HepG2 (cell line): Measurements from ENCODE around the gene DRC3. TPM values are rescaled to one million over a fixed set of nuclear protein-coding genes. Genes with fewer than 3 reads are reported as not detected.

Experiments used
- ATAC-seq: fragments of 200-7000 bp; cut with Tn5 transposase; 3 replicates; pipeline ENCODE4 v1.9.1; 2020; ENCODE audit warnings: mild to moderate bottlenecking, moderate library complexity
- BruUV-seq: library from RNA; stranded (reverse); fragments of 400-500 nt; replicated peaks from 2 replicates; lab custom pipeline; 2021; lab: Mats Ljungman, UMichigan
- CTCF ChIA-PET: fragments of 300-600 bp; formaldehyde crosslinking; extraction: SDS; loops from one replicate; lab custom pipeline; 2021; ENCODE audit warnings: low total read pairs, inconsistent platforms, low intra/inter-chr PET ratio; lab: Yijun Ruan, JAX
- POLR2A ChIA-PET: fragments of 350-600 bp; sonication (Branson Sonifier 250); formaldehyde crosslinking; loops from one replicate; lab custom pipeline; 2020; ENCODE audit warnings: antibody characterized with exemption, inconsistent platforms; lab: Yijun Ruan, JAX
- DNase-seq: peaks from one replicate; pipeline ENCODE4 v3.0.0-alpha.2; 2015; ENCODE audit warnings: low spot score
- FAIRE-seq: peaks from 3 replicates; lab custom pipeline; 2011; peaks lifted over from hg19 to GRCh38; lab: Jason Lieb, UNC
- H2AFZ ChIP-seq: one replicate; pipeline ENCODE4 v1.6.1; 2011; ENCODE audit warnings: low read length, inconsistent platforms
- H3K27ac ChIP-seq: fragments of 300-600 bp; 3 replicates; pipeline ENCODE4 v1.8.0; 2011; ENCODE audit warnings: mixed run types, mild to moderate bottlenecking, mixed read lengths, low read length, inconsistent platforms; ENCODE audit not compliant: insufficient read depth; ENCODE audit errors: extremely low read length
- H3K27me3 ChIP-seq, 2 experiments: fragments of 200-600 bp in 1 of 2; 2 replicates in 1 of 2; 3 replicates in 1 of 2; pipeline versions ENCODE4 v1.6.0 to v1.8.0; 2011; ENCODE audit warnings: low read length in 2 of 2, mild to moderate bottlenecking in 2 of 2, moderate library complexity in 2 of 2, inconsistent platforms in 1 of 2; ENCODE audit not compliant: insufficient read depth in 2 of 2, control insufficient read depth in 1 of 2
- H3K36me3 ChIP-seq, 2 experiments: fragments of 200-600 bp in 1 of 2; replicated peaks in 1 of 2; 2 replicates in 1 of 2; 3 replicates in 1 of 2; pipeline versions ENCODE4 v1.5.1 to v1.8.0; 2011; ENCODE audit warnings: low read length in 2 of 2, inconsistent platforms in 1 of 2; ENCODE audit not compliant: insufficient read depth in 2 of 2, control insufficient read depth in 1 of 2
- H3K4me1 ChIP-seq: 2 replicates; pipeline ENCODE4 v1.5.1; 2012; ENCODE audit warnings: low read length, inconsistent platforms; ENCODE audit not compliant: insufficient read depth
- H3K4me2 ChIP-seq: 2 replicates; pipeline ENCODE4 v1.6.0; 2011; ENCODE audit warnings: low read depth, low read length, inconsistent platforms
- H3K4me3 ChIP-seq, 3 experiments: fragments of 200-600 bp in 1 of 3; sonication (generic), shearing (Covaris generic) in 1 of 3; replicated peaks in 1 of 3; 2 replicates each; pipeline ENCODE4 v1.5.1; 2011 to 2016; ENCODE audit warnings: low read length in 3 of 3, inconsistent platforms in 2 of 3, low read depth in 2 of 3, mild to moderate bottlenecking in 2 of 3, control low read depth in 1 of 3, mixed read lengths in 1 of 3; ENCODE audit not compliant: insufficient read depth in 1 of 3
- H3K79me2 ChIP-seq: one replicate; pipeline ENCODE4 v1.6.1; 2011; ENCODE audit warnings: low read length, inconsistent platforms; ENCODE audit not compliant: insufficient read depth
- H3K9ac ChIP-seq: 2 replicates; pipeline ENCODE4 v1.6.0; 2011; ENCODE audit warnings: mild to moderate bottlenecking, low read depth, low read length, inconsistent platforms; ENCODE audit not compliant: insufficient read depth
- H3K9me3 ChIP-seq: 2 replicates; pipeline ENCODE4 v1.5.1; 2012; ENCODE audit warnings: mild to moderate bottlenecking, low read length
- H4K20me1 ChIP-seq: 2 replicates; pipeline ENCODE4 v1.6.0; 2011; ENCODE audit warnings: inconsistent platforms, mild to moderate bottlenecking, low read length, moderate library complexity; ENCODE audit not compliant: insufficient read depth
- FOXJ3 ChIP-seq: sonication (generic); formaldehyde crosslinking; IDR thresholded peaks from 2 replicates; pipeline ENCODE4 v1.4.0; 2020; ENCODE audit warnings: missing genetic modification reagents, mild to moderate bottlenecking, borderline replicate concordance
- KDM6A ChIP-seq: IDR thresholded peaks from 2 replicates; pipeline ENCODE4 v1.6.1; 2016; ENCODE audit warnings: low read depth
- NFKBIZ ChIP-seq: IDR thresholded peaks from 2 replicates; pipeline ENCODE4 v1.6.1; 2018; ENCODE audit warnings: missing genetic modification reagents, missing compliant biosample characterization
- PAX8 ChIP-seq: sonication (generic); formaldehyde crosslinking; IDR thresholded peaks from 2 replicates; pipeline ENCODE4 v1.8.0; 2022; ENCODE audit warnings: mild to moderate bottlenecking, missing genetic modification reagents, borderline replicate concordance
- SRSF9 ChIP-seq: fragments of 200-400 bp; formaldehyde crosslinking; IDR thresholded peaks from 2 replicates; pipeline ENCODE4 v1.6.1; 2018; ENCODE audit warnings: borderline replicate concordance, mild to moderate bottlenecking, low read depth, low read length; ENCODE audit not compliant: insufficient read depth, poor library complexity, severe bottlenecking
- WIZ ChIP-seq: sonication (generic); formaldehyde crosslinking; IDR thresholded peaks from 2 replicates; pipeline ENCODE4 v1.5.1; 2020; ENCODE audit warnings: mild to moderate bottlenecking, missing genetic modification reagents
- ZEB1 ChIP-seq: IDR thresholded peaks from 2 replicates; pipeline ENCODE4 v1.6.1; 2012; ENCODE audit warnings: mild to moderate bottlenecking, low read depth, inconsistent platforms; ENCODE audit not compliant: insufficient replicate concordance
- ZFP82 ChIP-seq: sonication (generic); formaldehyde crosslinking; IDR thresholded peaks from 2 replicates; pipeline ENCODE4 v1.5.1; 2020; ENCODE audit warnings: mild to moderate bottlenecking, missing genetic modification reagents, borderline replicate concordance
- ZNF350 ChIP-seq: sonication (generic); formaldehyde crosslinking; IDR thresholded peaks from 2 replicates; pipeline ENCODE4 v1.4.0; 2020; ENCODE audit warnings: mild to moderate bottlenecking, low read depth, missing genetic modification reagents, borderline replicate concordance
- ZNF564 ChIP-seq: sonication (generic); formaldehyde crosslinking; IDR thresholded peaks from 2 replicates; pipeline ENCODE4 v1.8.1; 2023; ENCODE audit warnings: mild to moderate bottlenecking, missing genetic modification reagents
- ZNF761 ChIP-seq: sonication (generic); formaldehyde crosslinking; conservative IDR thresholded peaks from 2 replicates; pipeline ENCODE4 v1.4.0; 2020; ENCODE audit warnings: mild to moderate bottlenecking, missing genetic modification reagents
- ZNF768 ChIP-seq: sonication (generic); formaldehyde crosslinking; IDR thresholded peaks from 2 replicates; pipeline ENCODE4 v1.4.0; 2020; ENCODE audit warnings: missing genetic modification reagents
- WGBS: methylation state at CpG from one replicate; pipeline ENCODE4 v1.1.6; 2017; ENCODE audit warnings: low lambda C conversion rate; 5-methylcytosine and 5-hydroxymethylcytosine counted together
- in situ Hi-C: cut with HindIII; loops from 2 replicates; pipeline ENCODE4 v1.10.0; 2017; ENCODE audit warnings: low pct_unique_long_range_greater_than_20kb; ENCODE audit not compliant: extremely low pct_ligation_motif_present
- intact Hi-C: fragments of 100-400 bp; cut with micrococcal nuclease; formaldehyde crosslinking; loops from one replicate; pipeline ENCODE4 v1.10.0; 2022; ENCODE audit not compliant: unreplicated experiment
- polyA plus RNA-seq, 8 experiments: library from polyadenylated mRNA; depleted of rRNA in 3 of 8; stranded (reverse) in 7 of 8; unstranded in 1 of 8; fragments of >200 nt; fragmentation: Illumina TruSeq in 4 of 8; extraction: Trizol in 4 of 8; gene quantifications; 2 replicates each; pipeline versions ENCODE4 v1.2.1 to v1.2.3, GENCODE V29; 2011 to 2016; ENCODE audit warnings: low read depth in 4 of 8, missing spikeins in 1 of 8, mixed read lengths in 1 of 8; ENCODE audit not compliant: insufficient read depth in 1 of 8
- total RNA-seq, 5 experiments: library from RNA; depleted of rRNA; stranded (reverse); fragments of >200 nt; fragmentation: Illumina TruSeq; extraction: Trizol; gene quantifications; 2 replicates each; pipeline ENCODE4 v1.2.3, GENCODE V29; 2016; ENCODE audit warnings: low read depth in 1 of 5

The DRC3 gene
- total and polyA plus RNA-seq, 2 of the 13 experiments (the other 11 are each of a cell fraction or from before 2014, with no cell fraction given), result 0.53 to 0.87 TPM

DNA sequence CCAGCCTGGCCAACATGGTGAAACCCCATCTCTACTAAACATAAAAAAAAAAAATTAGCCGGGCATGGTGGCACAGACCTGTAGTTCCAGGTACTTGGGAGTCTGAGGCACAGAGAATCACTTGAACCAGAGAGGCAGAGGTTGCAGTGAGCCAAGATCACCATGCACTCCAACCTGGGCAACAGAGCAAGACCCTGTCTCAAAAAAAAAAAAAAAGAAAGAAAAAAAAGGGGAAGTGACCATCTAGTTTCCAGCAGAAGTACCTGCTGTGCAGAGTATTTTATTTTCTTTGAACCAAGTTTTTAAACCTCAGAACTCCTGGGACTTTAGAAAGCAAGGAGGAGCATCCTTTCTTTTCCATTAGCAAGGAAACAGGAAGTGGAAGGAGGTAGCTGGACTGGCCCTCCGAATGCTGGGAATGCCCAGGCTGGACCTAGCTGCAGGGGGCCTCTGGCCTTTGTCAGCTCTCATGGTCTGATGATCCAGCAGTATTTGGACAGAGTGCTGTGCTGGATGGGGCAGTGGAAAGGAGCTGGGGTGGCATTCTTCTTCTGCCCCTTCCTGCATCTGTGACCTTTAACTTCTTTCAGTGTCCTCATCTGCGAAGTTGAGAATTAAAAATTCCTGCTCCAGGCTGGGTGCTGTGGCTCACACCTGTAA lies 73.2 kb downstream of the DRC3 start:
- H3K79me2 ChIP-seq, result peaks cover 3% of the 10 kb centered on the region
- no peak overlapping the region for H3K4me2 ChIP-seq
- intact Hi-C loops, result no loop called here
- no peak overlapping the region for H2AFZ ChIP-seq
- CTCF ChIA-PET, result no interaction called here
- WGBS, result 91% methylated on average over 3 of the region's 3 CpGs
- H3K9ac ChIP-seq, result no peak overlapping the region
- ATAC-seq, result no peak
- POLR2A ChIA-PET, result interaction anchor here (0.7 kb wide), 1 partner anchor 34 kb away, joined by 7 read pairs; no protein-coding TSS in a partner anchor
- H3K27ac ChIP-seq, result no peak overlapping the region
- H3K9me3 ChIP-seq, result no peaks in the 10 kb centered on the region
- no TSS peak for BruUV-seq
- DNase-seq, result no peak
- peaks cover 26% of the 10 kb centered on the region for H3K4me1 ChIP-seq
- H3K4me3 ChIP-seq, result no peak overlapping the region
- peaks cover 6 to 14% of the 10 kb centered on the region in 2 experiments; a peak in 4 of 5 replicates for H3K36me3 ChIP-seq
- no peaks in the 10 kb centered on the region for H4K20me1 ChIP-seq
- TF ChIP-seq ZNF768 (CRISPR knock-in tag), result no peak
- TF ChIP-seq NFKBIZ (CRISPR knock-in tag), result no peak
- no peak for TF ChIP-seq ZNF564 (CRISPR knock-in tag)
- TF ChIP-seq ZNF350 (CRISPR knock-in tag), result no peak
- TF ChIP-seq SRSF9, result no peak
- TF ChIP-seq ZNF761 (CRISPR knock-in tag), result no peak
- no peak for TF ChIP-seq KDM6A (CRISPR knock-in tag)
- no peak for TF ChIP-seq ZFP82
- TF ChIP-seq WIZ (CRISPR knock-in tag), result no peak
- TF ChIP-seq PAX8 (CRISPR knock-in tag), result no peak
- TF ChIP-seq ZEB1, result no peak
- no peak for TF ChIP-seq FOXJ3
- in situ Hi-C loops, result no loop called here
- H3K27me3 ChIP-seq, result no peaks in the 10 kb centered on the region
- FAIRE-seq, result no peak
